Progenitor cell of endocrine pancreas (in vitro differentiated cells): ENCODE measurements around the gene CNOT1. TPM values are rescaled to one million over a fixed set of nuclear protein-coding genes. Genes with fewer than 3 reads are reported as not detected.

Experiments
- DNase-seq: peaks from one replicate; pipeline ENCODE4 v3.0.0; 2021; ENCODE audit warnings: low spot score; ENCODE audit not compliant: unreplicated experiment
- H3K27ac Mint-ChIP-seq: 2 replicates; pipeline ENCODE4 v1.8.0; 2021; ENCODE audit warnings: mild to moderate bottlenecking, moderate library complexity, mixed read lengths
- H3K27me3 Mint-ChIP-seq: 2 replicates; pipeline ENCODE4 v1.8.0; 2021; ENCODE audit warnings: mixed read lengths
- H3K36me3 Mint-ChIP-seq: 2 replicates; pipeline ENCODE4 v1.8.0; 2022; ENCODE audit warnings: mixed read lengths; ENCODE audit not compliant: insufficient read depth
- H3K4me1 Mint-ChIP-seq: 2 replicates; pipeline ENCODE4 v1.8.0; 2021; ENCODE audit warnings: low read depth, mixed read lengths
- H3K4me3 Mint-ChIP-seq: 2 replicates; pipeline ENCODE4 v1.8.0; 2021; ENCODE audit warnings: low read depth, mild to moderate bottlenecking, moderate library complexity, mixed read lengths
- H3K9me3 Mint-ChIP-seq: 2 replicates; pipeline ENCODE4 v1.8.0; 2021; ENCODE audit warnings: low read depth, mixed read lengths
- total RNA-seq: library from RNA; stranded (reverse); gene quantifications from 2 replicates; pipeline ENCODE4 v1.2.1, GENCODE V29; 2021
- TF ChIP-seq, protein P1 (sequence below): fragments of 200-600 bp; sonication (generic); IDR thresholded peaks from one replicate; pipeline ENCODE4 v1.5.0; 2021; ENCODE audit warnings: antibody characterized with exemption, mild to moderate bottlenecking; ENCODE audit not compliant: unreplicated experiment

CNOT1 gene
- total RNA-seq, 1 donor from 2014 or later: 235 TPM

DNA sequence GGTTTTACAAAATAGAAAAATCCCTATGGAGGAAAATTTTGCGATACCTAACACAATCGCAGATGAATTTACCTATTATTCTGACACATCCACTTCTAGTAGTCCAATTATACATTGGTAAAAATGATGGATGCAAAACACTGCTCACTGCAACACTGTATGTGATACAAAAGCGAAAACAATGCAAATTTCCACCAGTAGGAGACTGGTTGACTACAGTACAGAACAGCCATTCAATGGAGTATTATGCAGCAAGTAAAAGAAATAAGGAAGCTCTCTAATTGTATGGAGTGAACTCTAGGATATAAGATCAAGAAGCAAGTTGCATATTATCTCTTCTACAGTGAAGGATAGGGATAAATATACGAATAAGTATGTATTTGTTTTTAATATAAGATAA lies 65.9 kb downstream of the CNOT1 start:
- Mint-ChIP-seq H3K27me3 (no peaks in the 10 kb centered on the region), H3K9me3 (no peaks in the 10 kb centered on the region), H3K4me3 (no peak overlapping the region), H3K36me3 (peaks cover 29% of the 10 kb centered on the region), H3K4me1 (no peaks in the 10 kb centered on the region), H3K27ac (no peak overlapping the region)
- no peak for DNase-seq
- TF ChIP-seq, protein P1, sequence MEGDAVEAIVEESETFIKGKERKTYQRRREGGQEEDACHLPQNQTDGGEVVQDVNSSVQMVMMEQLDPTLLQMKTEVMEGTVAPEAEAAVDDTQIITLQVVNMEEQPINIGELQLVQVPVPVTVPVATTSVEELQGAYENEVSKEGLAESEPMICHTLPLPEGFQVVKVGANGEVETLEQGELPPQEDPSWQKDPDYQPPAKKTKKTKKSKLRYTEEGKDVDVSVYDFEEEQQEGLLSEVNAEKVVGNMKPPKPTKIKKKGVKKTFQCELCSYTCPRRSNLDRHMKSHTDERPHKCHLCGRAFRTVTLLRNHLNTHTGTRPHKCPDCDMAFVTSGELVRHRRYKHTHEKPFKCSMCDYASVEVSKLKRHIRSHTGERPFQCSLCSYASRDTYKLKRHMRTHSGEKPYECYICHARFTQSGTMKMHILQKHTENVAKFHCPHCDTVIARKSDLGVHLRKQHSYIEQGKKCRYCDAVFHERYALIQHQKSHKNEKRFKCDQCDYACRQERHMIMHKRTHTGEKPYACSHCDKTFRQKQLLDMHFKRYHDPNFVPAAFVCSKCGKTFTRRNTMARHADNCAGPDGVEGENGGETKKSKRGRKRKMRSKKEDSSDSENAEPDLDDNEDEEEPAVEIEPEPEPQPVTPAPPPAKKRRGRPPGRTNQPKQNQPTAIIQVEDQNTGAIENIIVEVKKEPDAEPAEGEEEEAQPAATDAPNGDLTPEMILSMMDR: peak; percentile 15

DNA sequence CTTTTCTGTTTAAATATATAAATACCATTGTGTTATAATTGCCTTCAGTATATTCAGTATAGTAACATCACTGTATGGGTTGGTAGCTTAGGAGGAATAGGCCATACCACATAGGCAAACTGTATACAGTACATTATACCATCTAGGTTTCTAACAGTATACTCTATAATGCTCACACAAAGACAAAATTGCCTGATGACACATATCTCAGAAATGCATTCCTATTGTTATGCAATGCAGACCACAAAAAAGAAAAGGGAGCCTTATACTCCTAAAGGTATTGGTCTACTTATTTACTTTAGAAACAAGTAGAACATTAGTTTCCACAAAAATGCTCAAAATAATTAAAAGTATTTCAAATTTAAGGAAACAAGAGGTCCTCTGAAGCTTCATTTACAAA lies 66.4 kb downstream of the CNOT1 start:
- peaks cover 27% of the 10 kb centered on the region for H3K36me3 Mint-ChIP-seq
- no peaks in the 10 kb centered on the region for H3K4me1 Mint-ChIP-seq
- TF ChIP-seq, protein P1: no peak
- H3K27me3 Mint-ChIP-seq: no peaks in the 10 kb centered on the region
- no peak for DNase-seq
- H3K4me3 Mint-ChIP-seq: no peak overlapping the region
- no peaks in the 10 kb centered on the region for H3K9me3 Mint-ChIP-seq
- H3K27ac Mint-ChIP-seq: no peak overlapping the region

DNA sequence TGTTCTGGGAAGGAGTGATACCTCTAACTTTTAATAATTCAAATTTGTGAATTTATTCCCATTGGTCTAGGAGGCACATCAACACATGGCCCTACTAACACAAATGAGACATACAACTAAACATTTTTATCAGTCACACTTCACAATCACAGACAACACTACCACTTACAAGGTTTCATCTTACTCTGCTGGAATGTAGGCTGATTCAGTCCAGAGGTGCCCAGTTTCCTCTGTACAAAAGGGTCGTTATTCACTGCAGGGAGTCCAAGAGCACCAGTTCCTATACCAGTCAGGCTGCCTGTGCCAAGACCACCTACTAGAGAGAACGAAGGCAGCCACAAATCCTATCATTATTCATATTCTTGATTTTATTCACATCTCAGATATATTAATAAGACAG lies 72.9 kb downstream of the CNOT1 start:
- Mint-ChIP-seq H3K27me3 (no peaks in the 10 kb centered on the region), H3K9me3 (no peaks in the 10 kb centered on the region), H3K36me3 (peaks cover 16% of the 10 kb centered on the region), H3K4me3 (no peak overlapping the region), H3K4me1 (no peaks in the 10 kb centered on the region), H3K27ac (no peak overlapping the region)
- TF ChIP-seq, protein P1: no peak
- DNase-seq: no peak

DNA sequence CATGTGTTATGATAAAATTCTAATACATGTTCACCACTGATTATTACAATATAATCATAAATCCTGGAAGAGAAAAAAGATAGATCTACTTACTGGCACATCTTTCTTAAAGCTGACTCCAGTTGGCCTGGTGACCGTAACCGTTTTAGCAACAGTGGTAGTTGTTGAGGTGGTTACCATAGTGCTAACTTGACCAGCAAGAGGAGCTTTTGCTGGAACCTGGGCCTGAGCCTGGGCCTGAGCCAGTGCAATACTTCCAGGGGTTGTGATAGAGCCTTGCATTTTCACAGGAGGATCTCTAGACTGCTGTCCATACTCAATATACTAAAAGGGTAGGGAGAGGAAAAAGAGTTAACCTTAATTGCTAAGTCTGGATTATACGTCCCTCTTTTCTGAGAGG lies 78.1 kb downstream of the CNOT1 start:
- H3K4me3 Mint-ChIP-seq: no peak overlapping the region
- H3K27me3 Mint-ChIP-seq: no peaks in the 10 kb centered on the region
- TF ChIP-seq, protein P1: no peak
- no peaks in the 10 kb centered on the region for H3K4me1 Mint-ChIP-seq
- DNase-seq: no peak
- H3K27ac Mint-ChIP-seq: no peak overlapping the region
- H3K36me3 Mint-ChIP-seq: peaks cover 20% of the 10 kb centered on the region
- H3K9me3 Mint-ChIP-seq: no peaks in the 10 kb centered on the region

DNA sequence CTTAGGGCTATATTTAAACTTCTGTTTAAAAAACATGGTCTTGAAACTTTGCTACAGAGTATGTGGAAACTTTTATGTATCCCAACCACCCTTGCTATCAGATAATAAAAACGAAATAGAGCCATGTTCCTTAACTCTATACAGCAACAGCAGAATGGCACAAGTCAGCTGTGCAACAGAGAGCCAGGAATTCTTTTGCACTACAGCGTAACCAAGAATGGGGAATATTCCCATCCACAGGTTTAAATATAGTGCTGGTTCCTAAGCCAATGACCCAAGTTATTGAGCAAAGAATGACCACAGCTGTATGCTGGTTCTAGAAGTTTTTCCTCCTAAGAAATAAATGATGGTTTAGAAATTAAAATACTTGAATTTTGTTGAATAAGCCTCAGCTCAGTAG lies 81.2 kb downstream of the CNOT1 start:
- no peak overlapping the region for H3K4me3 Mint-ChIP-seq
- H3K4me1 Mint-ChIP-seq: peaks cover 6% of the 10 kb centered on the region
- no peaks in the 10 kb centered on the region for H3K27me3 Mint-ChIP-seq
- DNase-seq: no peak
- peaks cover 22% of the 10 kb centered on the region for H3K36me3 Mint-ChIP-seq
- H3K27ac Mint-ChIP-seq: no peak overlapping the region
- TF ChIP-seq, protein P1: no peak
- no peaks in the 10 kb centered on the region for H3K9me3 Mint-ChIP-seq

DNA sequence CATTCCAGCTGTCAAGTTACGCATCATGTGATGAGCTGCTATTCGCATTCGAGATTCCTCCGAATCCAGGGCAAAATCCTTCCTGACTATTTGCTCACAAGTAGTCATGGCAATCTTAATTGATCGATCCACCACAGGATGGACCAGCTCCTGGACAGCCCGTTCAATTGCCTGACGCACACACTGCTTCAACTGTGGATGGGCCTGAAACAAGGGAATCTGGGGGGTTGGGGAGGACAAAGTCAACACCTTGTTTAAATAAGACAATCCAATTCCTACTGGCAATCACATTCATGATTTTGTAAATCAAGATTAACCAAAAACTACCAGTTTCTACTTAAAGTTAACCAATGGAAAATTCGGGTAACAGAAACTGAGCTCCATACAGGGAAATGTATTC lies 85.9 kb downstream of the CNOT1 start:
- Mint-ChIP-seq H3K36me3 (peaks cover 34% of the 10 kb centered on the region), H3K9me3 (no peaks in the 10 kb centered on the region), H3K27me3 (no peaks in the 10 kb centered on the region), H3K27ac (no peak overlapping the region), H3K4me3 (no peak overlapping the region), H3K4me1 (peaks cover 6% of the 10 kb centered on the region)
- TF ChIP-seq, protein P1: no peak
- no peak for DNase-seq
